NCI-H526 (cell line): ENCODE results near the gene GALNT4.

Source experiments
- DNase-seq, 2 experiments: peaks; one replicate each; lab custom pipeline; 2025; lab: John Stamatoyannopoulos, UW

The GALNT4 gene

DNA sequence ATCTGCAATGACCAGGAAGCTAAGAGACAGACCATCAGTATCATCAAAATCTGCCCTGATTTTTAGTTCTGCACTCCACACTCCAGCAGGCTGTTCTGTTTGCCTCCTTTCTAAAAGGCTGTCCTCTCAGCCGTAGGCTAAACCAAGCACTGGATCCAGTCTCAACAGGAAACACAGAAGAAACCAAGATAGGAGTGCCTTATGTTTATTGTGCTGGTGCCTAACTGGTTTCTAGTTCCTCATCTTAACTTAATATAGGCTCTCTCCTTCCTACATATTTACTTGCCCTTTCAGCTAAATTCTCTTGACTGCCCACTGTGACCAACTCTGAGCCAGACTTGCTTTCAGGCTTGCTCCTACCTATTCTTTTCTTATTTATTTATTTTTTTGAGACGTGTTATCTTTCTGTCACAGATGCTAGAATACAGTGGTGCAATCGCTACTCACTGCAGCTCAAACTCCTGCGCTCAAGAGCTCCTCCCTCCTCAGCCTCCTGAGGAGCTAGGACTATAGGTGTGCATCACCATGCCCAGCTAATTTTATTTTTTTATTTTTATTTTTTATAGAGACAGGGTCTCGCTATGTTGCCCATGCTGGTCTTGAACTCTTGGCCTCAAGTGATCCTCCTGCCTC, 30.8 kb downstream of the GALNT4 start:
- no peak for DNase-seq

DNA sequence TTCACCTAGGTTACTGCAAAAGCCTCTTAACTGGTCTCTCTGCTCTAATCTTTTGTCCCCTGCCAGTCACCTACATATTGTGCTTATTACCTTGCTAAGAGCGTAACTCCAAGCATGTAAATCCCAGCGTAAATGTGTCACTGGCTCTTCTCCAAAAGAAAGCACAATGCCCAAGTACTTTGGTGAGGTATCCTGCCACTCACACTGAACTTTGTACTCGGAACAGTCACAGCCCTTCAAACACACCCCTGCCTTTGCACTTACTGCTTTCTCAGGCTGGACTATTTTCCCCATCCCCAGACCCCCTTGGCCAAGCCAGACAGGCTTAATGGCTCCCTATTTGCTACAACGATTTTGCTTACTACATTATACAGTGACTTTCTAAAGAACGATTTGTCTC, 31.7 kb downstream of the GALNT4 start:
- DNase-seq: no peak

DNA sequence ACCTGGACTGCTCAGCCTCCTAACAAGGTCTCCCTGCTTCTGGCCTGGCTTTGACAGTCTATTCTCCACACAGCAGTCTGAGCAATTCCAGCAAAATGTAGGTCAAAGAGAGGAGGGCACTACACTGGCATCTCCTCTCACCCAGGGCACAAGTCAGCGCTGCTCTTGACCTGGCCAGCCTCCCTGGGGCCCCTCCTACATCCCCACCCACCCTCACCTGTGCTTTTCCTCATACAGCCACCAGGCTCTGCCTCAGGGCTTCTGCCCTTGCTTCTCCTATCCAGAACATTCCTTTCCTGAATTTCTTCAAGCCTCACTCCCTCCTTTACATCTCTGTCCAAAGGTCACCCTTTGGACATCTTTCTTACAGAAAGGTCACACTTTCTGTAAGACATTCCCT, 33.7 kb downstream of the GALNT4 start:
- no peak for DNase-seq

DNA sequence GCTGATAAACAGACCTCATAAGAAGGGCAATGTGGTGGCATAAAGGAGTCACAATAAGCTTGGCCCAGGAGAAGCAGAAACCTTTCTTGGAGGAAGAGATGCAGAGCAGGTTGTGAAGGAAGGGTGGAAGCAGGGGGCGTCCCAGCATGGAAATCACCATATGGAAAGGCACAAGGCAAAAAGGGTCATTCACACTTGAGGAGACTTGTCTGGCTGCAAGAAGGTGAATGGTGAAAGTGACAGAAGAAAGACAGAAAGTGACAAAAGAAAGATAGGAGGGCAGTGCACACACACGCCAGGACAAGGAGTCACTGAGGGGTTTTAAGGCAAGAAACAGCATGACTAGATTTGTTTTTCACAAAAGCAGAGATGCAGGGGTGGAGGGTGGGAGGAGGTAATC, 38.3 kb downstream of the GALNT4 start:
- no peak for DNase-seq

DNA sequence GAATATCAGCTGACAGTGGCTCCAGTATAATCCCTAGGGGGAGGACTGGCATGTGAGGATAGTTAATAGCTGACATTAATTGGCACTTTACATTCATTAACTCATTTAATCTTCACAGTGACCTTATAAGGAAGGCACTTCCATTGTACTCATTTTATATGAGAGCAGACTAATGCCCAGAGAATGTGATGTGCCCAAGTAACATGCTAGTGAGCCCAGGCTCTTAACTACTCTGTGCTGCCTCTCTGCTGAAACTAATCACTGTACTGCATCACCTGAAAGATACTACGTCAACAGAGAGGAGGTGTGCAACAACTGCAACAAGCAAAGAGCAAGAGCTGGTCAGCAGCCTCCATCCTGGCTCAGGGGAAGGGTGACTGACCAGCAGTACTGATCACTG, 40.1 kb downstream of the GALNT4 start:
- no peak for DNase-seq

DNA sequence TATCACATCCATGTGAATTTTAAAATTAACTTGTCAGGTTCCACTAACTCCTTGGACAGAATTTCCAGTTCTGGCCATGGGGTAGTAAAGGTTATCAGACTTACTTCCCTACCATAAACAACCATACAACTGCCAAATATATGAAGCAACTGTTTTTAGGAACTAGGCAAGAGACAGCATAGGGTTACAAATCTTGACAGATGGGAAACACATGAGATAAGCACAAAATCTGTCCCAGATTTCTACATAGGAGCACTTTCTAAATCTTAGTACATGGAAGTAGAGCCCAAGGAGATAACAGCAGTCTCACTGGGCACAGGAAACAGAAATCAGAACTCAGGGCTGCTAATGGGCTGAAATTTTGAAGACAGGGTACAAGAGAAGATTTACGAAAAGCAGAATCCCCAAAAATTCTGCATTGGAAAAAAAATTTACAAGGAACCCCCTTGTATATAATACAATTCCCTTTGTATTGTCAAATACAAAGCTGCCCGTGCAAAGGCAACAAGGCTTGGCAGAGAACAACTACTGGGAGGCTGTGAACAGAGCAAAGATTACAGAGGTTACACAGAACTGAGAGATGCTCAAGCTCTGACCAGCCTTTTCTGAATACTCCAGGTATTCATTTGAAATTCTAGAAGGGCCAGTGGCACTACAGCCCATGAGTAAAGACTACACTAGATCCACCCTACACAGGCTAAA, 43.2 kb downstream of the GALNT4 start:
- no peak for DNase-seq

DNA sequence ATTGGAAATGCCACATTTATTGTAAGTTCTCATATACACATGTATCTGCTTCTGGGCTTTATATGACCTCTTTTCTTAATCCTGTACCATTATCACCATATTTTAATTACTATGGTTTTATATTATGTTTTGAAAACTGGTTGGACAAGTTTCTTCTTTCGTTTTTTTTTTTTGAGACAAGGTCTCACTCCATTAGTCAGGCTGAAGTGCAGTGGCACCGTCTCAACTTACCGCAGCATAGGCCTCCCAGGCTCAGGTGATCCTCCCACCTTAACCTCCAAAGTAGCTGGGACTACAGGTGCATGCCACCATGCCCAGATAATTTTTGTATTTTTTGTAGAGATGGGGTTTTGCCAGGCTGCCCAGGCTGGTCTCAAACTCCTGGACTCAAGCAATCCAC, 44.6 kb downstream of the GALNT4 start:
- DNase-seq: peak in 1 of 2 experiments; percentile 26

DNA sequence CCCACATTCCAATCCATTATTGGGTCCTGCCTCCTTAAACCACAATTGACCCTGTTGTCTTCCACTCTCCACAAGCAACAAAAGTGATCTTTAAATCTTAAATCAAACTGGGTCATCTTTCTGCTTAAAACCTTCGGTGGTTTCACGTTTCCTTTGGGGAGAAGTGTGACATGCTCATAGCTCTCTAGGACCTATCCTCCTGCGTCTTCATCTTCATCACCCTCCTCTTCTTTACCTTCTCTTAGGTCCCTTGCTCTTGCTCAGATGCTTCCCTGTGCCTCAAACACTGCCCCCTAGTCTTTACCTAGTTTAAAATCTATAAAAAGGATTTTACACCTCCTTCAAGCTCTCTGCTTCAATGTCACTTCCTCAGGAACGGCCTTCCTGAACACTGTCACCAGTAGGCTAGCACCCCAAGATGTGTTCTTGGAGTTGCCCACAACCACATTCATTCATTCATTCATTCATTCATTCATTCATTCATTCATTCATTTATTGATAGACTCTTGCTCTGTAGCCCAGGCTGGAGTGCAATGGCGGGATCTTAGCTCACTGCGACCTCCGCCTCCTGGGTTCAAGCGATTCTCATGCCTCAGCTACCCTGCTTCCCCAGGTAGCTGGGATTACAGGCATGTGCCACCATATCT, 46.8 kb downstream of the GALNT4 start:
- no peak for DNase-seq

DNA sequence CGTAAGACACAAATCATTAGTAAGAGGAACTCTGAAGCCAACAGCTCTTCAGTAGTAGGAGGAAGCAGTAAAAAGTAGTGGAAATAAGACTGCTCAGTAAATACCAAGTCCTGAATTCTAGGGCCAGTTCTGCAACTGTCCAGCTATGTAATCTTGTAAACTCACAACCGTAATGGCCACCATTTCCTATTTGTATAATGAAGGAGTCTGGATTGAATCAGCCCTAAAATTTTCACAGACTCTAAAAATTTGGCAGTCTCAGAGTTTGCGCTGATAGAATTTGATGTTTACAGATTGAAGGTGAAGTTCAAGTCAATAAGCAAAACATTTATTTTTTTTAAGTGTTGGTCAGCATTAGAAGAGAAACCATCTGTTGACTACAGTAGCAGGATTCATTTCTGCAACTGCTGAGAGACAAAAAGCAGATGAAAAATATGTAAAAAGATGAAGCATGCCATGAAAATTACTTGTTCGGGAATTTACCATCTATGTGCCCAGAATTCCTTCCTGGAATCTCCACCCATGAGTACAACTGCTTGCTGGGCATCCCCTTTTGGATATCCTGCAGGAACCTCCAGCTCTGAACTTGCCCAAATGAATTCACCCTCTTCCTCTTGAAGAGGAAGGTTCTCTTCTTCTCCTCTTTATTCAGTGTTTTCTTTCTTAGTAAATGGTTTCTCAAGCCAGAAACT, 47.5 kb downstream of the GALNT4 start:
- no peak for DNase-seq

DNA sequence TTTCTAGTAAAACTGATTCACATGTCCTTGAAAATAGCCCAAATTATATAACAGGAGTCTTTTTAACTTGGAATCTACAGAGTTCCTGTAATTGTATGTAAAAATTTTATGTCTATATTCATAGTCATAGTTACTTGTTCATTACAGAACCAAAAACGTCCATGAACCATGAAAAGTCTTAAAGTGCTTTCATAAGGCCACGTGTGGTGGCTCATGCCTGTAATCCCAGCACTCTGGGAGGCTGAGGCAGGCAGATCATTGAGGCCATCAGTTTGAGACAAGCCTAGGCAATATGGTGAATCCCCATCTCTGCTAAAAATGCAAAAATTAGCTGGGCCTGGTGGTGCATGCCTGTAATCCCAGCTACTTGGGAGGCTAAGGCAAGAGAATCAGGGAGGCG, 48.4 kb downstream of the GALNT4 start:
- no peak for DNase-seq

DNA sequence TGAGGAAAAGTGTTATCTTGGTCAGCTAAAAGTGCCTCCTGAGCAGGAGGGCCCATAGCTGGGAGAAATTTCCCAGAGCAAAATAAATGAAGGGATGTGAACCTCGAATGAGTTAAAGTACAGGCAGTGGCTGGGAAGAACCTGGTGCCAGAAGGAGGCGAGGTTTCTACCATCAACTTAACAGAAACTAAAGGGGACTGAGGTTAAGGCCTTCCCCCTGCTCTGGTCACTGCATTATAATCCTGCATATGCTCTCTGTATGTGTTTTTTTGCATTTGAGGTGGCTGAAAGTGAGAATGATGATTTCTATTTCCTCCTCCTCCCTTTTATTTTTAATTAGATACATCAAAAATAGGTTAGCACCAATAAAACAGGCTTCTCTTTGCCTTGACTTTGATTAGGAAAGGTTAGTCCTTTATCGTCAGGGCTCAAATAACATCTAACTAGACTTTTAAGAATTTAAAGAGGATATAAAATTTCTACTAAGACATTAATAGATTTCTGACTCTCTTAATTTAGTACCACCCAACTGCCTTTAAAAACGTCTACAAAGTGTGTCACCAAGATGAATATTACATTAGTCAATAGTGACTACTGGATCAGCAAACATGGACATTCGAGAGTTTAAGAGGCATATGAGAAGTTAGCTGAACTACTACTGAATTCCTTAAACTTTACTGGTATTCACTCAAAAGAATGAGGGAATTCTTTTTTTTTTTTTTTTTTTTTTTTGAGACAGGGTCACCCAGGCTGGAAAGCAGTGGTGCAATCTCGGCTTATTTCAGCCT, 49.2 kb downstream of the GALNT4 start:
- DNase-seq: no peak

DNA sequence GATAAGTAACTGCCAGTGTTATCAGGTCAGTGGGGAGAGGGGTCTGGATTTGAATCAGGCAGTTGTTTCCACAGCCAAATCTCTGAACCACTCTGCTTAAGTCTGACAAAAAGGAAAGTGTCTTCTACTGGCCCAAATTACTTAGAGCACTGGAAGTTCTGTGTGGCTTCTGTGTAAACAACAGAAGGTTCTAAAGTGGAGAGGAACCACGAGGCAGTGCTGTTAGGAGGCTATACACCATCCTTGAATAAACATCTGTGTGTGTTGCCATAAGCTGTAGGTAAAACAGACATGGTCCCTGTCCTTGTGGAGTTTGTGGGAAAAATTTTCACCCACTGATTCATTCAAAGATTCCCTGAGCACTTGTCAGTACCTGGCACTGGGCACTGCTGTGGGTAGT, 50.0 kb downstream of the GALNT4 start:
- DNase-seq: no peak
